ENCODE data around the gene PRKAR1B.
A peak's percentile ranks its signal among the peaks of the same experiment; 100 is the strongest.

Gene PRKAR1B

DNA sequence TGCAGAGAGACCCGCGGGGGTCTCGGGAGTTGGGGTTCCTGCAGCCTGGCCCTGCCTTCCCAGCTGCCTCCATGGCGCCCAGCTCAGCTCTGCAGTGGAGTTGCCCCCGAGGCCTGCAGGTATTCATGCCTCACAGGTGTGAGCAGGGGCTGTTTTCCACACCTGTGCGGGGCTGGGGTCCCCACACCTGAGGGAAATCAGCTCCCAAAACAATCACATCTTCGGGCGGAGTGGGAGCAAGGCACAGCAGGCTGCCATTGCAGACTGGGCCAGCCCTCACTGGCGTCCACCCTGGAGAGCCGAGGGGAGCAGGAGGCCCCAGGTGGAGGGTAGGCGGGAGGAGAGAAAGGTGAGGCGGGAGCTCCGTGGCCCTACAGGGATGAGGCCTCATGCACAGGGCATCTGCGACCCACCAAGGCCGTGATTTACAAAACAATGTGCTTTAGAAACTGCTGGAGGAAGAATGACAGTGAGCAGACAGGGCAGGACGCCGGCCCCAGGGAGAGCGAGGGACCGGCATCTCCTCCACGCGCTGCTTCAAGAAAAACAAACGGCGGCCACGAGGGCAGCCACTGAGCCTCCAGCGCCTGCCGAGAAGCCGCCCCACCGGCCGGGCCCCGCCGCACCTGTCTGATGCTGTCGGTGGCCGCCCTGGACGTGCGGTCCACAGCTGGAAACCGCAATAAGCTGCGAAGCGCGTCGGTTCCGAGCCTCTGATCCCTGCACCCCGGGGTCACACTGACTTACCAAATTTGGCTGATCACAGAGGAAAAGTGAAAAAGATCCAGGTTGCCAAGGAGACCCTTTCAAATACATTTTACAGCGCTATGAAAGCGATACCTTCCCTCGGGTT lies 154.4 kb downstream of the PRKAR1B start:
- DNase-seq (ENCODE audit: low spot score): no peak

DNA sequence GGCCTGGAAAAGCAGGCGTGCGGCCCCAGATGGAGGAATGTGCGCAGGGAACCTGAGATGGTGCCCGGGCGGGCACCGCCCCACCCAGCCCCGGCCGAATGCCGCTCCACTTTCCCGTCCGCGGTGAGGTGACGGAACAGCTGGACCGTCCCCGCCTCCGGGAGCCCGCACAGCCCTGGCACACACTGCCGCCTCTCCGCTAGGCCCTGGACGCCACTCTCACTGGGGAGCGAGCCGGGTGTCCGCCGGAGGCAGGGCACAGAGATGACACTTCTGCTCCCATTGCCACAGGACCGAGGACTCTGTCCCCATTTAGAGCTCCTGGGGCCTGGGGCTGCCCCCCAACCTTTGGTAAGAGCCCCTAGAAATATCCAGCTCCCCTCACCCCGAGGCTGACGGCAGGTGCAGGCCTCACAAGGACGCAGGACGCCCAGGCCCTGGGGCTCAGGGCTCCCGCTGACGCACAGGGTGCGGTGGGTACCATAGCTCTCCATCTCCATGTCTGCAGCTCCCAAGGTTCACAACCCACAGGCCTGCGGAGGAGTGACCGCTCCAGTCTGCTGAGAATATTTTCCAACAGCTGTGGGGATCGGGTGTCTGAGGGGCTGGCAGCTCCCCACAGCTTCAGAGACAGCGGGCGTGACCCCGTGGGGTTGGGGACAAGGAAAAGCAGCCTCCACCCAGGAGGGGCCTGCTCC lies 155.2 kb downstream of the PRKAR1B start:
- no peak for DNase-seq (ENCODE audit: low spot score)

DNA sequence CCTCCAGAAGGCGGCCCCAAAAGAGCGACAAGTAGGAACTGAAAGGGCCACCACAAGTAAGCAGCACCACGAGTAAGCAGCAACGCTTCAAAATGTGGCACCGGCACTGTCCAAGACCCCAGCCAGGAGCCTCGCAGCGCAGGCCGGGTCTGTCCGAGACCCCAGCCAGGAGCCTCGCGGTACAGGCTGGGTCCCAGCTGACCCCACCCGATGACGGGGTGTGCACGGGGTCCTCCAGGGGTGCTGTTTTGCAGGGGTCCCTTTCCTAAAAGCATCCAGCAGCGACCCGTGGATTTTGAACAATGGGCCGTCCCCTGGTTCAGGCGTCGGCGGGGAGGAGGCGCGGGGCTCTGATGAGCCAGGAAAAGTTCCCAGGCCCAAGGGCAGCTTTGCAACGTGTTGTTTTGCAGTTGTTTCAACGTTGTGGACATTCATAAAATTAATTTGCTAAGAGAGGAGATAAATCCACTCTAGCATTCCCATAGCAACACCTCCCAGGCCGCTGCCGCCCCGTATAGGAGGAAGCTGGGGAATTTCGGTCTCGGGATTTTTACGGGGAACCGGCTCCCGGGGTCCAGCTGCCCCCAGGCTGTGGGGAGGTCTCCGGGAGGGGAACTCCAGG lies 155.9 kb downstream of the PRKAR1B start:
- no peak for DNase-seq (ENCODE audit: low spot score)

DNA sequence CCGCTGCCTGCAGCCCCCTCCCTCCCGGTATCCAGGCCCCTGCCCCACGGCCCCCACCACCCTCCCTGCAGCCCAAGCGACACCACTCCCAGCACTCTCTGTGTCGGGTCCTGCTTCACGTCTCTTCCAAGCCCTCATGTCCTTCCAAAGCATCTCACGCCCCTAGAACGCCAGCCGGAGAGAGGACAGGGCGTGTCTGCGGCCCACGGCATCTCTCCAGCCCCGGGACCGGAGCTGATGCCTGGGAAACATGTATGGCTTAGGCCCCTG lies 156.3 kb downstream of the PRKAR1B start:
- DNase-seq (ENCODE audit: low spot score): no peak

DNA sequence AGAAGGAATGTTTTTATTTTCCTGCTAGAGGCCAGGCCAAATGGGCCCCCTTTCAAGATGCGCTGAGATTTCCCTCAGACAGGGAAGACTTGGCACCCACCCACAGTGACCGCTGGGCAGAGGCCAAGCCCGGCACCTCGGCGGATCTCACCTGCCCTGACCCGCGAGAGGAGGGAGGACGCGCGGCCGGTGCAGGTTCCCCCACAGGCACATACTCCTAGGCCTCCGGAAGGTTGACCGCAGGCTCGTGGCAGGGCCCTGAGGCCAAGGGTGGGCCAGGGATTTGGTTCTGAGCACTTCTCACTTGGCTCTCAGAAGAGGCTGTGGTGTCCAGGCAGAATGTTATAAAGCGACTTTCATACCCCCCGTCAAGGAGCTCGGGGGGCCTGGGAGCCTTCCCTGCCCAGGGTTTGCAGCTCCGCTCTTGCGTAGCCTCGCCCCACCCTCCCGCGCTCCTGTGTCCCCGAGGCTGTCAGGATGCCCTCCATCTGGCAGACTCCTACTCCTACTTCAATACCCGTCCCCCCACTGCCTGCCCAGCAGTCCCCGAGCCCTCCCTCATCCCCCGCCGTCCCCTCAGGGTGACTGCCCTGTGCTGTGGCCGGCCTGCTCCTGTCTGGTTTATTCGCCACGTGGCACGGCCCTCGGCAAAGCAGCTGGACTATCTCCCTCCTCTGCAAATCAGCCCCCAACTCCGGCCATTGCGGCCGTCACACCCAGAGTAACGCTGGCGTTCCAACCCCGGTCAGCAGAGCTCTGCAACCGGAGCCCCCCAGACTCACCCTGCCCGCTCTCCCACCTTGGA lies 156.9 kb downstream of the PRKAR1B start:
- no peak for DNase-seq (ENCODE audit: low spot score)

DNA sequence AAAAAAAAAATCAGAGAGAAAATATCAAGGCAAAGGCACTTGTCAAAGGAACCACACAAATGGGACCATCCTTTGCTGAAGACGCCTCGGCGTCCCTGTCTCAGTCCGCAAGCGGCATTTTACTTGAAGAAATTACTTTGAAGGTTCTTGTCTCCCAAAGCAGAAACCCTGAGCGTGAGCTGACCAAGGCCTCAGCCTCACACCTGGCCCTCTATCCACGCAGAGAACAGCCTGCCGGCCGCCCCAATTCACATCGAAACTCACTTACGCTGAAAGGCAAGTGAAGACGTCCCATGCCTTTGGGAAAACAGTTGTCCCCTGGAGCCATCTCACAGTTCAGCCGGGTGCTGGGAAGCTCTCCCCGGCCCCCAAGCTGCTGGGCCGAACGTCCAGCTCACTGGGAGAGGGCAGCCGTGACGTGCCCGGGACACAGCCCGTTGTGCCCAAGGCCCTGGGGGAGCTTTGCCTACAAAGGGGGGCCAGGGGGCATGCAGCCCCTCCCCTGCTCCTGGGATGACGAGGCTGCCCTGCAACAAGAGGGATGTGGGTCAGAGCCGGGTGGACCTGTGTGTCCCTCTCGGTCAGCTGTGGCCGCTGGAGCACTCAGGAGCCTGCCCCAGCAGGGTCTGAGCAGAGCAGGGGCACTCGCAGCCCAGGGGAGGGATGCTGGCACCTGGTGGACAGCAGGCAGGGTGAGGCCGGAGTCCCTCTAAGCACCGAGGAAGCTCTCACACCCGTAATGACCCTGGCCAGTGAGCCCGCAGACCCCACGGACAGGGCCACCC lies 157.8 kb downstream of the PRKAR1B start:
- no peak for DNase-seq (ENCODE audit: low spot score)

DNA sequence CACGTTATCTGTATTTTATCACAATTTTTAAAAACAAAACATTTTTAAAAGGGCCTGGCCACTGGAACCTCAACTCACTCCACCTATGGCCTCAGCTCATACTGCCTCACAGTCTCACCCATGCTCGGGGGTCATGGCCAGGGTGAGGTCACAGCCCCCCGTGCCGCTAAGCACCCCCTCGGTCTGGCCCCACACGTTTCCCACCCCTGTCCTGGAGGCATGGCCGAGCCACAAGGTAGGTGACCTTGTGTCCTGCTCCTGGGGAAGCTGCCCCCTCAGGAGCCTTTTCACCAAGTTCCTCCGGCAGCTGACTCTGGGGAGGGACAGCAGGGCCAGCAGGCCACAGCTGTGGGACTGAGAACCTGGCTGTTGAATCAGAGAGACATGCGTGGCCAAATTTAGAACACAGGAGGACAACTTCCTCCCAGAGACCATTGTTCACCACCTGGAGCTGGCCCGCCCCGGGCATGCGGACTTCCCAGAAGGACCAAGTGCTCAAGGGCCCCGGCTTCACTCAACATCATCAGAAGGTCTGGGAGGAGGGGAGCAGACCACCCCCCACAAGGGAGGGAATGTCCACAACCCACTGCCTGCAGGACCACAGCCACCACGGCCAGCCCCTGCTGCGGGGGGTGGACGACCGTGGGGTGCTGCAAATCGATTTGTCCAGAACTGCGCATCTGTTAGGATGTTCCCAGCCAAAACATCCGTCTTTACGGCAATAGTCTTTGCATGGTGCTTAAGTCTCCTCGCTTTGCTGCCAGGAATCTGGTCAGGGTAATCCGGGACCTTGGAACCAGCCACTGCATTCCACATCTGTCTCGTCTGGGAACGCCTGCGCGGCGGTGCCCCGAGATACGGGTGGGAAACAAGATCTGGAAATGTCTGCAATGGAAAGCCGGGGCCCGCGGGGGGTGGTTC lies 158.8 kb downstream of the PRKAR1B start:
- peak; percentile 15 for DNase-seq (ENCODE audit: low spot score)

DNA sequence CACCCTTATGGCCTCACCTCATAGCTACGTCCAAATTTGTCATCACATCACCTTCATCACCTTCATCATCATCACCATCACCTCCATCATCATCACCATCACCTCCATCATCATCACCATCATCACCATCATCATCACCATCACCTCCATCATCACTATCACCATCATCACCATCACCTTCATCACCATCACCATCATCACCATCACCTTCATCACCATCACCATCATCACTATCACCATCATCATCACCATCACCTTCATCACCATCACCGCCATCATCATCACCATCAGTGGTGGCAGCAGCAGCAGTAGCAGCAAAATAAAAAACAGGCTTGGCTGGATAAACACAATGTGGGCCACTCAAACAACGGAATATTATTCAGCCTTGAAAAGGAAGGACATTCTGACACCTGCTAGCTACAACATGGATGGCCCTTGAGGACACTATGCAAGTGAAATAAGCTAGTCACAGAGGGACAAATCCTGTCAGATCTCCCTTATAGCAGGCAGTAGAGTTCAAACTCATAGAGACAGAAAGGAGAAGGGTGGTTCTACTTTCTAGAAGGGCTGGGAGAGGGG lies 159.7 kb downstream of the PRKAR1B start:
- no peak for DNase-seq (ENCODE audit: low spot score)

DNA sequence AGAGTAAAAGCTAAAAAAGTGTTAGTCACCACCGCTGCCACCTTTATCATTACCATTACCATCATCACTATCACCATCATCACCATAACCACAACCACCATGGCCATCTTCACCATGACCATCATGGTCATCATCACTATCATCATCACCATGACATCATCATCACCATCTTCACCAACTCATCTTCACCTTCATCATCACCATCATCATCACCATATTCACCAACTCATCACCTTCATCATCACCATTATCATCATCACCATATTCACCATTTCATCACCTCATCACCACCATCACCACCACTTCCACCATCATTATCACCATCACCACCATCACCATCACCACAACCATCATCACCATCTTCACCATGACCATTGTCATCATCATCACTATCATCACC lies 161.0 kb downstream of the PRKAR1B start:
- DNase-seq (ENCODE audit: low spot score): no peak

DNA sequence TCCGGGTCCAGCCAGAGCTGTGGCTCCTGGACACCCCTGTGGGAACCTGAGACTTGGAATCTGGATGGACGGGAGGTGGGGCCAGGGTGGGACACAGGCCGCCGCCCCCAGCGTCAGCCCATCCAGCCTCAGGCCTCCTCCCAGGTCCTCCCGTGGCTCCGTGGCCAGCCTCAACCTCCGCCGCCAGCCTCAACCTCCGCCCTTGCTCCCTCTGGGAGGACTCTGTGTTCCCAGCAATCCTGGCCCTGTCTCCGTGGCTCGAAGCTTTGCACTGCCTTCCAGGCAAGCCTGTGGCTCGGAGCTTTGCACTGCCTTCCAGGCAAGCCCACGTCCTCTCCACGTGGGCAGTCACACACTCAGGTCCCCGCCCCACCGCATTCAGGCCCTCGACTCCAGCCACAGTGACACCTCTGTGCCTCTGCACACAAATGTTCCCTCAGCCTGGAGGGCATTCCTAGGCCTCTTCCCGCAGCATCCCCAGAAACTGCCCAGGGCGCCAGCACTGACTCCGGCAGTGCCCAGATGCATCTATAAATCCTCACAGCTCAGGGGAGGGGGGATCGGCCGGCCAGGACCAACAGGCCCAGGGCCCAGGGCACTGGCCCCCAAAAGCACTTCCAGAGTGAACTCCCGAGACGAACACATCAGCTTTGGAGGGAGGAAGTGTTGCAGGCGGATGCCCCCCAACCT lies 162.8 kb downstream of the PRKAR1B start:
- DNase-seq (ENCODE audit: low spot score): no peak

DNA sequence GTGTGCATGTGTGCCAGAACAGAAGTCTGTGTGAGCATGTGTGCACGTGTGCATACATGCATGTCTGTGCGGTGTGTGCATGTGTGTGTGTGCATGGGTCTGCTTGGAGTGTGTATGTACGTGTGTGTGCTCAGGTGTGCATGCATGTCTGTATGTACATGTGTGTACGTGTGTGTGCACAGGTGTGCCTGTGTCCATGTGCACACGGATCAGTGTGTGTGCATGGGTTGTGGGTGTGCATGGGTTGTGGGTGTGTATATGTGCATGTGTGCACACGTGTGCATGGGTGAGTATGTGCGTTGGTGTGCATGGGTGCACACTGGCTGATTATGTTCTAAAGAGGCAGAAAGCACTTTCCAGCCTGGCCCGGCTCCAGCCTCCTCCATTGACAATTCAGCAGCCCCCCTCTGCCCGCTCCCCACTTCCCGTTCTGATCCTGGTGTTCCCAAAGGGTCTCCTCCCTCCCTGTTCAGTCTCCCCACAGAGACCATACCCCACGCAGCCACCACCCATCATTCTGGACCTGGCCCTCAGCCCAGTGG lies 163.4 kb downstream of the PRKAR1B start:
- DNase-seq (ENCODE audit: low spot score): no peak

DNA sequence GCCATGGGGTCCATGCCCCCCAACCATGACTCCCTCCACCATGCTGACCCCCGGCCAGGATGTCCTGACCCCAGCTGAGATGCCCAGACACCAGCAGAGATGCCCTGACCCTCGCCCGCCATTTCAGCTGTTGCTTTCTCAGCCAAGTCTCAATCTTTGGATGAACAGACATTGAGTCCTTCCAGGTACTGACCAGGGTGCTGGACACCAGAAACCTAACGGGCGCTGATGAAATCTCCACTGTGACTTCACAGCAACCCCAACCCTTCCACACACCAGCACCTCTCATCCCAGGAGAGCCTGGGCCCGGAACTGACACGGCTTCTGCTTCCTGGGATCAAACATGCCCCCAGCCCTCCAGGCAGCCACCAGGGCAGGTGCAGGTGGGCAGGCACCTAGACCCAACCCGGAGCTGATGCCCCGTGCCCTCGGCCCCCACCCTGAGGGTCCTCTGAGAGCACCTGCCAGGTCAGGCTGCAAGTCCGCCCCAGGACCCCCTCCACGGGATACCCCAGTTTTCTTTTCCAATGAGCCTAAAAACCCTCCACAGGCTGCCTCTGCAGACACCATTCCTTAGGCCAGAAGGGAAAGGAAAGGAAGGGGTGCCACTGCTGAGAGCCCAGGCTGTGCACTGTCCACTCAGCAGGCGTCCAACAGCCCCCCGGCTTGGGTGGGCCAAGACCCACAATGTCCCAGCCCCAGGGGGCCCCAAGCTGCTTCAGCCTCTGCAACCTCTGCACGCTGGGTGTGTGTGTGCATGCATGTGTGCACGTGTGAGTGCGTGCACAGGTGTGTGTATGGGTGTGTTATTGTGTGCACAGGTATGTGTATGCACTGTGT lies 164.1 kb downstream of the PRKAR1B start:
- no peak for DNase-seq (ENCODE audit: low spot score)

DNA sequence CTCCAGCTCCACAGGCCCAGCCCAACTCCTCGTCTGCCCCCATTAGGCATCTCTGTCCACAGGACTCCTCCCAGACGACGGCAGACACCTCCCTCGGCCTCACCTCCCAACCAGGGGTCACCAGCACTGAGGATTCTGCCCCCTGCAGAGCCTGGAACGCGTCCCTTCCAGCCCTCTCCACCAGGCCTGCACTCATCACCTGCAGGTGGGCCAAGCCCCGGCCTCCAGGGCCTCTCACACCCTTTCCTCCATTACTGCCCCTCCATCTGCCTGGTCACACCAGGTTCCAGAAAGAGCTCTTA lies 164.8 kb downstream of the PRKAR1B start:
- no peak for DNase-seq (ENCODE audit: low spot score)

DNA sequence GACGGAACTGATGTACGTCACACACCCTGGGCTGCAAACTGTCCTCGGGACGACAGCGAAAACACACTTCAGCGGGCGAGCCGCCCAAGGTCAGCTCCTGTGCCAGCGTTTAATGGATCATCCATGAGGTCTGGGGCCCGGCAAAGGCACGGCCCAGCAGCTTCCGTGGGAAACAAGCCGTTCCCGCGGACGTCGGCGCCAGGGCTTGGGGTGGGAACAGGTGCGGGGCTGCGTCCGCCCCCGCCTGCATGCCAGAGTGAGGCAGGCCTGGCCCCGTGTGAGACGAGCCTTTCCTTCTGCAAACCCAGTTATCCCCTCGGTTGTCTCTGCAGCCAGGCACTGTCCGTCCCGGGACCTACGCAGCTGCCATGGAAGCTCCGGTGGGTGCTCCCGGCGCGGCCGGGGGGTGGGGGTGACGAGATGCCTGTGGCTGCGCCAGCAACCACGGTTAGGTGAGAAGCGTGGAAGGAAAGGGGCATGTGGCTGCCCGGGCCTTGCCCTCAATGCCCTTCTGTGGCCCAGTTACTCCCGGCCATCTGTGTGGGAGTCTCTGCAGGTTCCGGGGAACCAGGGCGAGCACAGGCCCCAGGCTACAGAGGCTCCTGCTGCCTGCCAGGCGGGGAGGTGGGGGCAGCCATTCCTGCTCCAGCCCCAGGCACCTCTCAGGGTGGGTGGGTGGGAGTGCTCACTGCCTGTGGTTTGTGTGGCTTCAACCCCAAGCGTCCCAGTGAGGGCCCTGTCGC lies 165.3 kb downstream of the PRKAR1B start:
- no peak for DNase-seq (ENCODE audit: low spot score)

DNA sequence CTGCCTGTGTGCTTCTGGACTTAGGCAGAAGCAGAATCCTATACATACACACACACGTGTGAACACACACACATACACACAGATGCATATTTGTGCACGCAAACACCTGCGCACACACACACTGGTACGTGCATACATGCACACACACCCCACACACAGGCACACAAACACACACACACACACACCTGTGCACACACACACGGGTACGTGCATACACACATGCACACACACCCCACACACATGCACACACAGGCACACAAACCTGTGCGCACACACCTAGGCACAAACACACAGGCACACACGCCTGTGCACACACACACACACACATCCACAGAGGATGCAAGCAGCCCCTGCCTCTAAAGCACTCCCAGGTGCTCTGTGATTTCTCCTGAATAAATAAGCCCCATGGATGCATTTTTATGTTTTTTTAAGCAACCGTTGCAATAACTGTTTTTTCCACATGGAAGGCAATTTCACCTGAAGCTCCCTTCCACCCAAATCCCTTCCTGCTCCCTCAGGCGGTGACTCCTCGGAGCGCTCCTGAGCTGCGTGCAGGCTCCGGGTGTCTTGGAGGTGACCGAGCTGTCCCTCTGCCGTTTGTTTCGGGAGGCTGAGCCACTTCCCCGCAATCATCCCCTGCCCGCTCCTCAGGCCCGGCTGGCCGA lies 166.0 kb downstream of the PRKAR1B start:
- no peak for DNase-seq (ENCODE audit: low spot score)

DNA sequence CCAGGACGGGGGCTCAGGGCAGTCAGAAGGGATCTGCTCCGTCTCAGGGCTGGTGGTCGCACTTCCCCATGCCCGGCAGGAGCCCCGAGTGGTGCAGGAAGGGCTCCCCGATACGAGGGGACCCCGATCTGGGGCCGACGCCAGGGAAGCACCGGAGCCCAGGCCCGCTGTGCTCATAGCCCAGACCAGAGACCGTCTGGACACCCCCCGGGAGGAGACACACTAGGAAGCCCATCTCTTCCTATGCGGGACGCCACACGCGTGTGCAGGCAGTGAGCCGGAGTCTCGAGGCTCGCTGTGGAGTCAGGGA lies 167.7 kb downstream of the PRKAR1B start:
- DNase-seq (ENCODE audit: low spot score): no peak

DNA sequence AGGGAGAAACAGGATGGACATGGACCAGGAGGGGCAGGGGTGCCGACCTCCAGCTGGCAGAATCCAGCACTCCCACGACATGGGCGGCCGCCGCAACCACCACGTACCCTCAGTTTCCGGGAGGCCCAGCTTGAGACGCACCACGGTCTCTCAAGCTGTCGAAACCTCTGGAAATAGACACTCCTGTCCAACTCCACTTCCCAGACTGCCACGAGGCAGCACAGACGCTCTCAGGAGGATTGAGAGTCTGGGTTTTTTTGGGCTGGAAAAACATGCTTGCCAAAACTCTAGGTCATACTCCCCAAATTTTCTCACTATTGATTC lies 169.6 kb downstream of the PRKAR1B start:
- DNase-seq (ENCODE audit: low spot score): no peak
